ENCODE results near the gene DTNB.

GRCh38 chr2:25561136-25561850 is 112.1 kb downstream of the DTNB start:
- no peak for TF ChIP-seq CTCF (IDR thresholded peaks at IDR 0.05; ENCODE audit: extremely low read depth in 1 of 2, insufficient read depth in 1 of 2, low read depth in 1 of 2, low read length in 2 of 2)
- TF ChIP-seq EZH2 (IDR thresholded peaks at IDR 0.05; ENCODE audit: borderline replicate concordance, low read depth, low read length, severe bottlenecking) = no peak
- no peak for TF ChIP-seq POLR2A (IDR thresholded peaks at IDR 0.05; ENCODE audit: low read depth, low read length)
